Left lung (tissue), 10 donors: ENCODE results near the gene C19orf12. TPM values are rescaled to one million over a fixed set of nuclear protein-coding genes. Genes with fewer than 3 reads are reported as not detected.
"Not testable (repeated sequence)": the region's sequence is repeated elsewhere in the genome, so short reads cannot be mapped to it uniquely, and the experiment has no call there.

Experiments
- ATAC-seq: fragments of 200-7000 bp; cut with Tn5 transposase; one replicate; pipeline ENCODE4 v1.9.1; 2020; ENCODE audit warnings: moderate library complexity
- DNase-seq, 4 donors: peaks; one replicate each; pipeline ENCODE4 v3.0.0-alpha.2; 2013 to 2020
- H3K27ac ChIP-seq, 2 donors: fragments of 200-600 bp; sonication (generic) in 1 of 2; one replicate each; pipeline versions ENCODE4 v1.5.0 to v1.8.0; 2020 to 2021
- H3K27me3 ChIP-seq, 2 donors: fragments of 200-600 bp; sonication (generic) in 1 of 2; one replicate each; pipeline versions ENCODE4 v1.5.0 to v1.8.0; 2020 to 2021
- H3K36me3 ChIP-seq, 2 donors: fragments of 200-600 bp; sonication (generic) in 1 of 2; one replicate each; pipeline versions ENCODE4 v1.5.0 to v1.8.0; 2020 to 2021
- H3K4me1 ChIP-seq, 2 donors: fragments of 200-600 bp; one replicate each; pipeline ENCODE4 v1.8.0; 2021
- H3K4me3 ChIP-seq, 2 donors: fragments of 200-600 bp; sonication (generic) in 1 of 2; one replicate each; pipeline versions ENCODE4 v1.5.0 to v1.8.0; 2020 to 2021; ENCODE audit warnings: mild to moderate bottlenecking in 1 of 2
- H3K9me3 ChIP-seq, 2 donors: fragments of 200-600 bp; sonication (generic) in 1 of 2; one replicate each; pipeline versions ENCODE4 v1.5.0 to v1.8.0; 2020 to 2021
- intact Hi-C, 2 donors: fragments of 100-400 bp; cut with DNase I; formaldehyde crosslinking; loops; one replicate each; pipeline versions ENCODE4 v1.11.2 to v1.14.2; 2022
- polyA plus RNA-seq, 6 donors: library from polyadenylated mRNA; unstranded; fragments of 120-200 nt; gene quantifications; one replicate each; pipeline ENCODE4 v1.2.1, GENCODE V29; 2013; ENCODE audit not compliant: insufficient read length in 6 of 6
- total RNA-seq, 2 donors: library from RNA; stranded (reverse); fragmentation: NEBNext Ultra II Directional; extraction: Animal tissue kit (Norgen Biotek cat#: 25700); gene quantifications; one replicate each; pipeline ENCODE4 v1.2.1, GENCODE V29; 2021
- TF ChIP-seq, protein P1 (sequence below), 2 donors: fragments of 200-600 bp; sonication (generic) in 1 of 2; IDR thresholded peaks; one replicate each; pipeline versions ENCODE4 v1.5.0 to v1.8.0; 2021; ENCODE audit warnings: antibody characterized with exemption in 2 of 2
- donor health status: DM: no; HTN: yes; CAD: no.
- donor health status: DM: no; HTN: no; CAD: no.

Gene C19orf12
- total and polyA plus RNA-seq, 8 donors, result 18.6 to 25.6 (median 21.7) TPM

DNA sequence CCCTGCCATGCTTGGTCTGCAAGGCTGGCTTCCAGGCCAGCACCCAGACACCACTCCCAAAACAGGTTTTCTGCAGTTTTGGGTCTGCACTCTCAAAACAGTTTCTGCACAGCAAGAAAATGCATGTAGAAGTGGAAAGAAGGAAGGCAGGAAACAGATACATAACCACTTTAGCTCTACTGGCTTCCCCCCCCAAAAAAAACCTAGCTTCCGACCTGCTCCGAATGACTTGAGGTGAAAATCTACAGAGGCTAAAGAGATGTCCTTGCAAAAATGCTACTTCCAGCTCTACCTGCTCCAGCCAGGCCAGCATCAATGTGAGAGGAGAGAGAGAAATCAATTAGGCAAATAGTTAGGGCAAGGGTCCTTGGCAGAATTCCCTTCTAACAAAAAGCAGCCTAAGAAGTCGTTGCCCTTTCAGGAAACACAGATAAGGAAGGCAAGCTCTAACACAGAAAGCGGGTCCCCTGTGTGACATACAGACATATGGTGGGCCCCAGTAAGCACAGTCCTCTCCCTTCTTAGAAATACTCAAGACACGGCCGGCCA is 3.4 kb downstream of the C19orf12 start:
- ATAC-seq, result no peak
- intact Hi-C loops, result loop anchor here in 1 of 2 donors (5.0 kb wide), 1 partner anchor 104 kb away; the partner anchor contains the start of gene POP4
- peak in 1 of 4 donors; percentile 17 for DNase-seq
- H3K9me3 ChIP-seq, result no peaks in the 10 kb centered on the region
- peaks cover 16 to 44% of the 10 kb centered on the region in 2 donors for H3K4me1 ChIP-seq
- H3K27ac ChIP-seq, result no peak overlapping the region
- no peak overlapping the region for H3K4me3 ChIP-seq
- no peaks in the 10 kb centered on the region for H3K27me3 ChIP-seq
- peaks cover 0 to 18% of the 10 kb centered on the region in 2 donors for H3K36me3 ChIP-seq
- TF ChIP-seq, protein P1, sequence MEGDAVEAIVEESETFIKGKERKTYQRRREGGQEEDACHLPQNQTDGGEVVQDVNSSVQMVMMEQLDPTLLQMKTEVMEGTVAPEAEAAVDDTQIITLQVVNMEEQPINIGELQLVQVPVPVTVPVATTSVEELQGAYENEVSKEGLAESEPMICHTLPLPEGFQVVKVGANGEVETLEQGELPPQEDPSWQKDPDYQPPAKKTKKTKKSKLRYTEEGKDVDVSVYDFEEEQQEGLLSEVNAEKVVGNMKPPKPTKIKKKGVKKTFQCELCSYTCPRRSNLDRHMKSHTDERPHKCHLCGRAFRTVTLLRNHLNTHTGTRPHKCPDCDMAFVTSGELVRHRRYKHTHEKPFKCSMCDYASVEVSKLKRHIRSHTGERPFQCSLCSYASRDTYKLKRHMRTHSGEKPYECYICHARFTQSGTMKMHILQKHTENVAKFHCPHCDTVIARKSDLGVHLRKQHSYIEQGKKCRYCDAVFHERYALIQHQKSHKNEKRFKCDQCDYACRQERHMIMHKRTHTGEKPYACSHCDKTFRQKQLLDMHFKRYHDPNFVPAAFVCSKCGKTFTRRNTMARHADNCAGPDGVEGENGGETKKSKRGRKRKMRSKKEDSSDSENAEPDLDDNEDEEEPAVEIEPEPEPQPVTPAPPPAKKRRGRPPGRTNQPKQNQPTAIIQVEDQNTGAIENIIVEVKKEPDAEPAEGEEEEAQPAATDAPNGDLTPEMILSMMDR (IDR thresholded peaks at IDR 0.05), result no peak

- H3K4me3 ChIP-seq, intact Hi-C loops, H3K27ac ChIP-seq, H3K27me3 ChIP-seq, ATAC-seq, H3K9me3 ChIP-seq: not testable (repeated sequence)
- DNase-seq, result peak in 1 of 4 donors; percentile 1
- Histone ChIP-seq H3K36me3 (peaks cover 0 to 34% of the 10 kb centered on the region in 2 donors), H3K4me1 (peaks cover 5 to 31% of the 10 kb centered on the region in 2 donors)
Observed at GRCh38 chr19:29709440-29709798, 5.6 kb downstream of the C19orf12 start.

DNA sequence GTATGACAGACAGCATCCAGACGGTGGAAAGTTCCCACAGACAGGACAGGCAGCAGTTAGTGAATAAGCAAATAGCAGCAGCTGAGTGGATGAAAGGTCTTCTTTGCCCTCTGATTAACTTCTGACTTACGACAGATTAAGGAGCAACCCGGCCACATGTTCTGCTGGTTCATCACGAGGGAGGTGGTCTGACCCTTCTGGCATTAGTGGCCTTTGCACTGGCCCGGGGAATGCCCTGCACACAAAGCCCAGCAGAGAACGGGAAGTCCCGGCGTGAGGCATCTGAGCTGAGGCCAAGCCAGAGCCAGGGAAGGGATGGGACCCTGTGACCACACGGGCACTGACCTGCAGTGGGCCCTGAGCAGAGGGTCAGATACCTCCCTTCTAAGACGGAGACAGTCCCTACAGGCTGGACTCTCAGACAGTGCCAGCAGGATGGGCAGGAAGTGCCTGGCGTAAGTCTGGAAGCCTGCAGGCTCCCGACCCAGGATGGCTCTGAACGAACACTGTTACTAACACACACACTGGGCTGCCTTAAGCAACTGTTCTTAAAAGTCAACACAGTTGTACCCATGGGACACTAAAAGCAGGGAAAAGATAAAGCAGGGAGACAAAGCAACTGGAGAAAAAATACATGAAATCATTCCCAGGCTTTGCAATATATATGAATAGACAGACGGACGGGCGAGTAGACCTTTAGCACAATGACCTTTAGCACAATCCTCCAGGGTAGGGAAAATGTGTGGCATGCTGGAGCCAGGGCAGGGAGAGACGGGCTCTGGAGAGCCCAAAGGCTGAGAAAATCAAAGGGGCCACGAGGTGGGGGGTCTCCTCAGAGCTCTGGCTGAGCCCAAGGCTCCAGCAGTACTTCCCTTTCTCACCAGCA is 6.3 kb downstream of the C19orf12 start:
- no peak overlapping the region for H3K27ac ChIP-seq
- peaks cover 0 to 41% of the 10 kb centered on the region in 2 donors for H3K36me3 ChIP-seq
- TF ChIP-seq, protein P1 (IDR thresholded peaks at IDR 0.05), result no peak
- ATAC-seq (no peak), DNase-seq (peak in 2 of 4 donors; percentile 15 to 51)
- no peak overlapping the region for H3K4me3 ChIP-seq
- H3K27me3 ChIP-seq, result no peaks in the 10 kb centered on the region
- H3K9me3 ChIP-seq, result no peaks in the 10 kb centered on the region
- intact Hi-C loops, result no loop called here
- peaks cover 0 to 25% of the 10 kb centered on the region in 2 donors for H3K4me1 ChIP-seq

DNA sequence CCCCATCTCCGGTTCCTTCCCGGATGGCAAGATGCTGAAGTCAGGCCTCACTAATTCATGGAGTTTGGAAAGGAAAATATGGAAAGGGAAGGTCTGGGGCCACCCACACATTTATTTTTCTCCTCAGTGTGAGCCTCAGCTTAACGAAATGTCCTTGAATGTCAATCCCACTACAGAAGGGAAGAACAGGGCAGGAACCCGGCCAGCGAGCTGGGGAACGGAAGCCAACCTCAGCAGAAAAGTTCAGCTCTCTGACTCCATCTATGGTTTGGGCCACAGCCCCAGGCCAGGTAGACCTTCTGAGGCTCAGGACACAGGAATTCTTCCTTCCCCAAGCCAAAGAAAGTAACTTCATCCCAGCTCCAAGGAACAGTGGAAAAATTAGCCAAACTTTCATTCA is 8.4 kb downstream of the C19orf12 start:
- Histone ChIP-seq H3K36me3 (peaks cover 0 to 62% of the 10 kb centered on the region in 2 donors), H3K4me1 (peaks cover 0 to 5% of the 10 kb centered on the region in 2 donors), H3K9me3 (no peaks in the 10 kb centered on the region), H3K27me3 (no peaks in the 10 kb centered on the region), H3K27ac (no peak overlapping the region), H3K4me3 (no peak overlapping the region)
- TF ChIP-seq, protein P1 (IDR thresholded peaks at IDR 0.05), result no peak
- ATAC-seq, result no peak
- intact Hi-C loops, result no loop called here
- no peak for DNase-seq

DNA sequence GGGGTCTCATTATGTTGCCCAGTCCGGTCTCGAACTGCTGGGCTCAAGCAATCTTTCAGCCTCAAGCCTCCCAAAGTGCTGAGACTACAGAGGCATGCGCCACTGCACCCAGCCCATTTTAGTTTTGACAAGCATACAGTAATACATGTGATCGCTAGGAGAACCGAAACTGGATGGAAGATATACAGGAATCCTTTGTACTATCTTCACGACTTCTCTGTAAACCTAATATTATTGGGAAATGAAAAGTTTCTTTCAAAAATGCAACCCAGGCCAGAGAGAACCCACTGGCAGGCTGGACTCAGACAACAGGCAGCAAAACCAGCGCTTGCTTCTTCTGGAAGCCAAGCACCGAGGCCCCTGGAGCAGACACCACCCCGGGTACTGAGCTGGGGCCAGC is 9.4 kb downstream of the C19orf12 start:
- H3K9me3 ChIP-seq, result no peaks in the 10 kb centered on the region
- H3K27me3 ChIP-seq, result no peaks in the 10 kb centered on the region
- TF ChIP-seq, protein P1 (IDR thresholded peaks at IDR 0.05), result no peak
- H3K27ac ChIP-seq, result no peak overlapping the region
- DNase-seq (peak in 1 of 4 donors; percentile 45), ATAC-seq (no peak)
- H3K4me1 ChIP-seq, result peaks cover 0 to 4% of the 10 kb centered on the region in 2 donors
- peaks cover 0 to 69% of the 10 kb centered on the region in 2 donors for H3K36me3 ChIP-seq
- no peak overlapping the region for H3K4me3 ChIP-seq
- intact Hi-C loops, result no loop called here
